HepG2 (cell line): ENCODE measurements around the gene HOXC5. TPM values are rescaled to one million over a fixed set of nuclear protein-coding genes. Genes with fewer than 3 reads are reported as not detected.

Experiments
- ATAC-seq: fragments of 200-7000 bp; cut with Tn5 transposase; 3 replicates; pipeline ENCODE4 v1.9.1; 2020; ENCODE audit warnings: mild to moderate bottlenecking, moderate library complexity
- BruUV-seq: library from RNA; stranded (reverse); fragments of 400-500 nt; replicated peaks from 2 replicates; lab custom pipeline; 2021; lab: Mats Ljungman, UMichigan
- CTCF ChIA-PET: fragments of 300-600 bp; formaldehyde crosslinking; extraction: SDS; loops from one replicate; lab custom pipeline; 2021; ENCODE audit warnings: low total read pairs, inconsistent platforms, low intra/inter-chr PET ratio; lab: Yijun Ruan, JAX
- POLR2A ChIA-PET: fragments of 350-600 bp; sonication (Branson Sonifier 250); formaldehyde crosslinking; loops from one replicate; lab custom pipeline; 2020; ENCODE audit warnings: antibody characterized with exemption, inconsistent platforms; lab: Yijun Ruan, JAX
- DNase-seq: peaks from one replicate; pipeline ENCODE4 v3.0.0-alpha.2; 2015; ENCODE audit warnings: low spot score
- FAIRE-seq: peaks from 3 replicates; lab custom pipeline; 2011; peaks lifted over from hg19 to GRCh38; lab: Jason Lieb, UNC
- H2AFZ ChIP-seq: one replicate; pipeline ENCODE4 v1.6.1; 2011; ENCODE audit warnings: low read length, inconsistent platforms
- H3K27ac ChIP-seq: fragments of 300-600 bp; 3 replicates; pipeline ENCODE4 v1.8.0; 2011; ENCODE audit warnings: mixed run types, mild to moderate bottlenecking, mixed read lengths, low read length, inconsistent platforms; ENCODE audit not compliant: insufficient read depth; ENCODE audit errors: extremely low read length
- H3K27me3 ChIP-seq, 2 experiments: fragments of 200-600 bp in 1 of 2; 2 replicates in 1 of 2; 3 replicates in 1 of 2; pipeline versions ENCODE4 v1.6.0 to v1.8.0; 2011; ENCODE audit warnings: low read length in 2 of 2, mild to moderate bottlenecking in 2 of 2, moderate library complexity in 2 of 2, inconsistent platforms in 1 of 2; ENCODE audit not compliant: insufficient read depth in 2 of 2, control insufficient read depth in 1 of 2
- H3K36me3 ChIP-seq, 2 experiments: fragments of 200-600 bp in 1 of 2; replicated peaks in 1 of 2; 2 replicates in 1 of 2; 3 replicates in 1 of 2; pipeline versions ENCODE4 v1.5.1 to v1.8.0; 2011; ENCODE audit warnings: low read length in 2 of 2, inconsistent platforms in 1 of 2; ENCODE audit not compliant: insufficient read depth in 2 of 2, control insufficient read depth in 1 of 2
- H3K4me1 ChIP-seq: 2 replicates; pipeline ENCODE4 v1.5.1; 2012; ENCODE audit warnings: low read length, inconsistent platforms; ENCODE audit not compliant: insufficient read depth
- H3K4me2 ChIP-seq: 2 replicates; pipeline ENCODE4 v1.6.0; 2011; ENCODE audit warnings: low read depth, low read length, inconsistent platforms
- H3K4me3 ChIP-seq, 3 experiments: fragments of 200-600 bp in 1 of 3; sonication (generic), shearing (Covaris generic) in 1 of 3; replicated peaks in 1 of 3; 2 replicates each; pipeline ENCODE4 v1.5.1; 2011 to 2016; ENCODE audit warnings: low read length in 3 of 3, inconsistent platforms in 2 of 3, low read depth in 2 of 3, mild to moderate bottlenecking in 2 of 3, control low read depth in 1 of 3, mixed read lengths in 1 of 3; ENCODE audit not compliant: insufficient read depth in 1 of 3
- H3K79me2 ChIP-seq: one replicate; pipeline ENCODE4 v1.6.1; 2011; ENCODE audit warnings: low read length, inconsistent platforms; ENCODE audit not compliant: insufficient read depth
- H3K9ac ChIP-seq: 2 replicates; pipeline ENCODE4 v1.6.0; 2011; ENCODE audit warnings: mild to moderate bottlenecking, low read depth, low read length, inconsistent platforms; ENCODE audit not compliant: insufficient read depth
- H3K9me3 ChIP-seq: 2 replicates; pipeline ENCODE4 v1.5.1; 2012; ENCODE audit warnings: mild to moderate bottlenecking, low read length
- H4K20me1 ChIP-seq: 2 replicates; pipeline ENCODE4 v1.6.0; 2011; ENCODE audit warnings: inconsistent platforms, mild to moderate bottlenecking, low read length, moderate library complexity; ENCODE audit not compliant: insufficient read depth
- CBX1 ChIP-seq: IDR thresholded peaks from one replicate; pipeline ENCODE4 v1.6.1; 2016; ENCODE audit warnings: antibody characterized with exemption, low read depth
- KLF6 ChIP-seq: IDR thresholded peaks from 2 replicates; pipeline ENCODE4 v1.8.0; 2016; ENCODE audit warnings: missing biosample characterization, missing genetic modification reagents
- MAX ChIP-seq: IDR thresholded peaks from 2 replicates; pipeline ENCODE4 v1.6.1; 2012; ENCODE audit warnings: inconsistent platforms
- MTF2 ChIP-seq: sonication (generic); formaldehyde crosslinking; IDR thresholded peaks from 2 replicates; pipeline ENCODE4 v1.5.0; 2020; ENCODE audit warnings: missing genetic modification reagents, borderline replicate concordance
- PHB2 ChIP-seq: fragments of 450-650 bp; IDR thresholded peaks from 2 replicates; pipeline ENCODE4 v1.6.1; 2018; ENCODE audit not compliant: partially characterized antibody
- RBAK ChIP-seq: sonication (generic); formaldehyde crosslinking; IDR thresholded peaks from 2 replicates; pipeline ENCODE4 v1.5.1; 2020; ENCODE audit warnings: mild to moderate bottlenecking, missing genetic modification reagents
- SALL2 ChIP-seq: sonication (generic); formaldehyde crosslinking; IDR thresholded peaks from 2 replicates; pipeline ENCODE4 v1.8.1; 2023; ENCODE audit warnings: mild to moderate bottlenecking, missing genetic modification reagents, inconsistent platforms
- TBP ChIP-seq: sonication (generic); formaldehyde crosslinking; IDR thresholded peaks from 2 replicates; pipeline ENCODE4 v1.5.0; 2020; ENCODE audit warnings: missing genetic modification reagents
- XRCC5 ChIP-seq: fragments of 200-400 bp; formaldehyde crosslinking; optimal IDR thresholded peaks from 2 replicates; pipeline ENCODE3; 2017; ENCODE audit warnings: mild to moderate bottlenecking, low read length
- ZFP36L1 ChIP-seq: sonication (generic); formaldehyde crosslinking; IDR thresholded peaks from 2 replicates; pipeline ENCODE4 v1.8.0; 2022; ENCODE audit warnings: mild to moderate bottlenecking, missing genetic modification reagents, moderate library complexity
- ZFP37 ChIP-seq: sonication (generic); formaldehyde crosslinking; IDR thresholded peaks from 2 replicates; pipeline ENCODE4 v1.4.0; 2020; ENCODE audit warnings: missing genetic modification reagents, borderline replicate concordance
- ZNF124 ChIP-seq: sonication (generic); formaldehyde crosslinking; IDR thresholded peaks from 2 replicates; pipeline ENCODE4 v1.4.0; 2020; ENCODE audit warnings: missing genetic modification reagents
- ZNF138 ChIP-seq: sonication (generic); formaldehyde crosslinking; IDR thresholded peaks from 2 replicates; pipeline ENCODE4 v1.5.0; 2020; ENCODE audit warnings: mild to moderate bottlenecking, low read depth, missing genetic modification reagents
- ZNF737 ChIP-seq: sonication (generic); formaldehyde crosslinking; IDR thresholded peaks from 2 replicates; pipeline ENCODE4 v1.5.0; 2020; ENCODE audit warnings: missing genetic modification reagents, mild to moderate bottlenecking, borderline replicate concordance
- WGBS: methylation state at CpG from one replicate; pipeline ENCODE4 v1.1.6; 2017; ENCODE audit warnings: low lambda C conversion rate; 5-methylcytosine and 5-hydroxymethylcytosine counted together
- in situ Hi-C: cut with HindIII; loops from 2 replicates; pipeline ENCODE4 v1.10.0; 2017; ENCODE audit warnings: low pct_unique_long_range_greater_than_20kb; ENCODE audit not compliant: extremely low pct_ligation_motif_present
- intact Hi-C: fragments of 100-400 bp; cut with micrococcal nuclease; formaldehyde crosslinking; loops from one replicate; pipeline ENCODE4 v1.10.0; 2022; ENCODE audit not compliant: unreplicated experiment
- polyA plus RNA-seq, 8 experiments: library from polyadenylated mRNA; depleted of rRNA in 3 of 8; stranded (reverse) in 7 of 8; unstranded in 1 of 8; fragments of >200 nt; fragmentation: Illumina TruSeq in 4 of 8; extraction: Trizol in 4 of 8; gene quantifications; 2 replicates each; pipeline versions ENCODE4 v1.2.1 to v1.2.3, GENCODE V29; 2011 to 2016; ENCODE audit warnings: low read depth in 4 of 8, missing spikeins in 1 of 8, mixed read lengths in 1 of 8; ENCODE audit not compliant: insufficient read depth in 1 of 8
- total RNA-seq, 5 experiments: library from RNA; depleted of rRNA; stranded (reverse); fragments of >200 nt; fragmentation: Illumina TruSeq; extraction: Trizol; gene quantifications; 2 replicates each; pipeline ENCODE4 v1.2.3, GENCODE V29; 2016; ENCODE audit warnings: low read depth in 1 of 5
- TF ChIP-seq, protein P1 (sequence below): sonication (generic); formaldehyde crosslinking; IDR thresholded peaks from 2 replicates; pipeline ENCODE4 v1.8.0; 2022; ENCODE audit warnings: missing genetic modification reagents, mild to moderate bottlenecking, moderate library complexity, borderline replicate concordance
- TF ChIP-seq, protein P2 (sequence below): fragments of 450-650 bp; IDR thresholded peaks from 2 replicates; pipeline ENCODE4 v1.6.1; 2017; ENCODE audit warnings: mild to moderate bottlenecking

The HOXC5 gene
- total and polyA plus RNA-seq, 2 of the 13 experiments (the other 11 are each of a cell fraction or from before 2014, with no cell fraction given) = not detected

- 40% methylated on average over 32 of the region's 52 CpGs for WGBS
- Histone ChIP-seq H3K9me3 (no peaks in the 10 kb centered on the region), H3K36me3 (no peaks in the 10 kb centered on the region), H4K20me1 (no peaks in the 10 kb centered on the region), H3K79me2 (no peaks in the 10 kb centered on the region), H3K4me2 (no peak within 1 kb of the TSS), H3K9ac (no peak within 1 kb of the TSS), H3K27me3 (peaks cover 8 to 67% of the 10 kb centered on the region in 2 experiments; a peak in 4 of 5 replicates), H3K27ac (no peak within 1 kb of the TSS), H3K4me3 (no peak within 1 kb of the TSS), H3K4me1 (no peaks in the 10 kb centered on the region), H2AFZ (no peak within 1 kb of the TSS)
- no TSS peak for BruUV-seq
- CTCF ChIA-PET = no interaction called here
- no peak for FAIRE-seq
- DNase-seq = no peak
- no peak for ATAC-seq
- intact Hi-C loops = no loop called here
- POLR2A ChIA-PET = no interaction called here
- in situ Hi-C loops = no loop called here
- no peak for TF ChIP-seq CBX1
- TF ChIP-seq, protein P1, sequence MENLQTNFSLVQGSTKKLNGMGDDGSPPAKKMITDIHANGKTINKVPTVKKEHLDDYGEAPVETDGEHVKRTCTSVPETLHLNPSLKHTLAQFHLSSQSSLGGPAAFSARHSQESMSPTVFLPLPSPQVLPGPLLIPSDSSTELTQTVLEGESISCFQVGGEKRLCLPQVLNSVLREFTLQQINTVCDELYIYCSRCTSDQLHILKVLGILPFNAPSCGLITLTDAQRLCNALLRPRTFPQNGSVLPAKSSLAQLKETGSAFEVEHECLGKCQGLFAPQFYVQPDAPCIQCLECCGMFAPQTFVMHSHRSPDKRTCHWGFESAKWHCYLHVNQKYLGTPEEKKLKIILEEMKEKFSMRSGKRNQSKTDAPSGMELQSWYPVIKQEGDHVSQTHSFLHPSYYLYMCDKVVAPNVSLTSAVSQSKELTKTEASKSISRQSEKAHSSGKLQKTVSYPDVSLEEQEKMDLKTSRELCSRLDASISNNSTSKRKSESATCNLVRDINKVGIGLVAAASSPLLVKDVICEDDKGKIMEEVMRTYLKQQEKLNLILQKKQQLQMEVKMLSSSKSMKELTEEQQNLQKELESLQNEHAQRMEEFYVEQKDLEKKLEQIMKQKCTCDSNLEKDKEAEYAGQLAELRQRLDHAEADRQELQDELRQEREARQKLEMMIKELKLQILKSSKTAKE (CRISPR knock-in tag) = no peak
- no peak for TF ChIP-seq MTF2 (CRISPR knock-in tag)
- no peak for TF ChIP-seq ZNF138 (CRISPR knock-in tag)
- TF ChIP-seq ZNF124 = no peak
- TF ChIP-seq ZFP36L1 (CRISPR knock-in tag) = no peak
- TF ChIP-seq ZFP37 = no peak
- TF ChIP-seq PHB2 = no peak
- TF ChIP-seq KLF6 (CRISPR knock-in tag) = no peak
- TF ChIP-seq, protein P2, sequence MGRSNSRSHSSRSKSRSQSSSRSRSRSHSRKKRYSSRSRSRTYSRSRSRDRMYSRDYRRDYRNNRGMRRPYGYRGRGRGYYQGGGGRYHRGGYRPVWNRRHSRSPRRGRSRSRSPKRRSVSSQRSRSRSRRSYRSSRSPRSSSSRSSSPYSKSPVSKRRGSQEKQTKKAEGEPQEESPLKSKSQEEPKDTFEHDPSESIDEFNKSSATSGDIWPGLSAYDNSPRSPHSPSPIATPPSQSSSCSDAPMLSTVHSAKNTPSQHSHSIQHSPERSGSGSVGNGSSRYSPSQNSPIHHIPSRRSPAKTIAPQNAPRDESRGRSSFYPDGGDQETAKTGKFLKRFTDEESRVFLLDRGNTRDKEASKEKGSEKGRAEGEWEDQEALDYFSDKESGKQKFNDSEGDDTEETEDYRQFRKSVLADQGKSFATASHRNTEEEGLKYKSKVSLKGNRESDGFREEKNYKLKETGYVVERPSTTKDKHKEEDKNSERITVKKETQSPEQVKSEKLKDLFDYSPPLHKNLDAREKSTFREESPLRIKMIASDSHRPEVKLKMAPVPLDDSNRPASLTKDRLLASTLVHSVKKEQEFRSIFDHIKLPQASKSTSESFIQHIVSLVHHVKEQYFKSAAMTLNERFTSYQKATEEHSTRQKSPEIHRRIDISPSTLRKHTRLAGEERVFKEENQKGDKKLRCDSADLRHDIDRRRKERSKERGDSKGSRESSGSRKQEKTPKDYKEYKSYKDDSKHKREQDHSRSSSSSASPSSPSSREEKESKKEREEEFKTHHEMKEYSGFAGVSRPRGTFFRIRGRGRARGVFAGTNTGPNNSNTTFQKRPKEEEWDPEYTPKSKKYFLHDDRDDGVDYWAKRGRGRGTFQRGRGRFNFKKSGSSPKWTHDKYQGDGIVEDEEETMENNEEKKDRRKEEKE = no peak
- no peak for TF ChIP-seq XRCC5
- TF ChIP-seq TBP (CRISPR knock-in tag) = no peak
- no peak for TF ChIP-seq MAX
- no peak for TF ChIP-seq SALL2
- TF ChIP-seq ZNF737 = no peak
- TF ChIP-seq RBAK (CRISPR knock-in tag) = no peak
These were observed 21.2 kb downstream of the HOXC5 start, which contains the start of gene HOXC4 for GRCh38 chr12:54053751-54054741. Gene HOXC4, plus strand, starts transcription at chr12:54053835. Its CDS starts 88 bp downstream, at chr12:54053923.
